ENCODE results near the gene CFAP206. TPM values are rescaled to one million over a fixed set of nuclear protein-coding genes. Genes with fewer than 3 reads are reported as not detected.

CFAP206 gene
- total RNA-seq, 3 donors from 2014 or later, result 0.32 TPM; not detected in 2

GRCh38 chr6:87384449-87384848 lies 23.3 kb upstream of the CFAP206 start:
- DNase-seq, result no peak
- Histone ChIP-seq H3K4me1 (ENCODE audit: low read depth) (no peaks in the 10 kb centered on the region), H3K9me3 (no peaks in the 10 kb centered on the region), H3K4me3 (no peak overlapping the region), H3K36me3 (ENCODE audit: low read depth) (no peaks in the 10 kb centered on the region)
- ATAC-seq, result no peak
- intact Hi-C loops (cut with DNase I, micrococcal nuclease), result no loop called here
- TF ChIP-seq CTCF (IDR thresholded peaks at IDR 0.05), result no peak

- peak; percentile 7 for TF ChIP-seq CTCF (IDR thresholded peaks at IDR 0.05)
- intact Hi-C loops (cut with DNase I, micrococcal nuclease), result no loop called here
- Histone ChIP-seq H3K36me3 (ENCODE audit: low read depth) (no peaks in the 10 kb centered on the region), H3K4me3 (no peak overlapping the region), H3K4me1 (ENCODE audit: low read depth) (no peaks in the 10 kb centered on the region), H3K9me3 (no peaks in the 10 kb centered on the region)
- peak; percentile 60 for ATAC-seq
- DNase-seq, result peak in 1 of 3 donors; percentile 36
Observed at GRCh38 chr6:87391334-87391733, 16.4 kb upstream of the CFAP206 start.

- peak; percentile 47 for TF ChIP-seq CTCF (IDR thresholded peaks at IDR 0.05)
- no peaks in the 10 kb centered on the region for H3K4me1 ChIP-seq (ENCODE audit: low read depth)
- intact Hi-C loops (cut with DNase I, micrococcal nuclease), result no loop called here
Observed at GRCh38 chr6:87393026-87393622, 14.6 kb upstream of the CFAP206 start.

GRCh38 chr6:87395431-87395830 lies 12.3 kb upstream of the CFAP206 start:
- no peak for DNase-seq
- intact Hi-C loops (cut with DNase I, micrococcal nuclease), result no loop called here
- no peaks in the 10 kb centered on the region for H3K36me3 ChIP-seq (ENCODE audit: low read depth)
- no peak overlapping the region for H3K4me3 ChIP-seq
- H3K4me1 ChIP-seq (ENCODE audit: low read depth), result no peaks in the 10 kb centered on the region
- no peaks in the 10 kb centered on the region for H3K9me3 ChIP-seq
- TF ChIP-seq CTCF (IDR thresholded peaks at IDR 0.05), result no peak
- ATAC-seq, result no peak

More at GRCh38 chr6:87393026-87393622, 14.6 kb upstream of the CFAP206 start:
- H3K36me3 ChIP-seq (ENCODE audit: low read depth), result no peaks in the 10 kb centered on the region
- H3K4me3 ChIP-seq, result no peak overlapping the region
- peak in 1 of 3 donors; percentile 70 for DNase-seq
- ATAC-seq, result peak; percentile 84
- H3K9me3 ChIP-seq, result no peaks in the 10 kb centered on the region

- no peaks in the 10 kb centered on the region for H3K9me3 ChIP-seq
- H3K4me3 ChIP-seq, result no peak overlapping the region
- no peak for ATAC-seq
- no peak for TF ChIP-seq CTCF (IDR thresholded peaks at IDR 0.05)
- no peaks in the 10 kb centered on the region for H3K36me3 ChIP-seq (ENCODE audit: low read depth)
- H3K4me1 ChIP-seq (ENCODE audit: low read depth), result no peaks in the 10 kb centered on the region
- DNase-seq, result no peak
- intact Hi-C loops (cut with DNase I, micrococcal nuclease), result no loop called here
Observed at GRCh38 chr6:87396595-87397392, 11.0 kb upstream of the CFAP206 start.

Measured in mucosa of descending colon (tissue), 3 donors.